Muscle layer of colon (tissue), 2 donors: ENCODE measurements around the gene SLC22A13.

Experiments
- H3K27ac ChIP-seq: one replicate; pipeline ENCODE4 v1.7.0; 2013; ENCODE audit warnings: low read depth, mild to moderate bottlenecking, low read length, moderate library complexity
- H3K27me3 ChIP-seq, 2 donors: one replicate each; pipeline ENCODE4 v1.7.0; 2013; ENCODE audit warnings: low read length in 2 of 2, mild to moderate bottlenecking in 2 of 2; ENCODE audit not compliant: insufficient read depth in 2 of 2, control insufficient read depth in 1 of 2
- H3K36me3 ChIP-seq: one replicate; pipeline ENCODE4 v1.7.0; 2013; ENCODE audit warnings: mild to moderate bottlenecking, low read length; ENCODE audit not compliant: insufficient read depth
- H3K4me1 ChIP-seq: one replicate; pipeline ENCODE4 v1.7.0; 2013; ENCODE audit warnings: mild to moderate bottlenecking, low read length; ENCODE audit not compliant: insufficient read depth
- H3K4me3 ChIP-seq, 2 donors: one replicate each; pipeline ENCODE4 v1.7.0; 2013; ENCODE audit warnings: low read length in 2 of 2, low read depth in 1 of 2, mild to moderate bottlenecking in 1 of 2, moderate library complexity in 1 of 2
- H3K9ac ChIP-seq: one replicate; pipeline ENCODE4 v1.7.0; 2013; ENCODE audit warnings: low read length
- H3K9me3 ChIP-seq: one replicate; pipeline ENCODE4 v1.7.0; 2013; ENCODE audit warnings: mild to moderate bottlenecking, low read length
- donor health status: abdominal sarcoma.
- donor health status: Adenocarcinoma of cecum.

SLC22A13 gene

GRCh38 chr3:38265604-38266307 is at the start of gene SLC22A13:
Gene SLC22A13, plus strand, starts transcription at chr3:38265812. Its CDS starts 49 bp downstream, at chr3:38265861.
- no peak within 1 kb of the TSS for H3K9ac ChIP-seq
- no peak within 1 kb of the TSS for H3K4me3 ChIP-seq
- H3K4me1 ChIP-seq = no peaks in the 10 kb centered on the region
- no peaks in the 10 kb centered on the region for H3K9me3 ChIP-seq
- H3K27me3 ChIP-seq = no peaks in the 10 kb centered on the region
- H3K36me3 ChIP-seq = no peaks in the 10 kb centered on the region
- H3K27ac ChIP-seq = no peak within 1 kb of the TSS

GRCh38 chr3:38219609-38220197 is 45.9 kb upstream of the SLC22A13 start:
- Histone ChIP-seq H3K9ac (no peak overlapping the region), H3K27ac (no peak overlapping the region), H3K36me3 (peaks cover 20% of the 10 kb centered on the region), H3K9me3 (no peaks in the 10 kb centered on the region), H3K27me3 (no peaks in the 10 kb centered on the region), H3K4me1 (no peaks in the 10 kb centered on the region), H3K4me3 (no peak overlapping the region)

- H3K27me3 ChIP-seq = no peaks in the 10 kb centered on the region
- peaks cover 20% of the 10 kb centered on the region for H3K36me3 ChIP-seq
- no peak overlapping the region for H3K9ac ChIP-seq
- no peaks in the 10 kb centered on the region for H3K4me1 ChIP-seq
- H3K4me3 ChIP-seq = no peak overlapping the region
- H3K9me3 ChIP-seq = no peaks in the 10 kb centered on the region
- H3K27ac ChIP-seq = no peak overlapping the region
Observed at GRCh38 chr3:38221005-38221404, 44.6 kb upstream of the SLC22A13 start.

DNA sequence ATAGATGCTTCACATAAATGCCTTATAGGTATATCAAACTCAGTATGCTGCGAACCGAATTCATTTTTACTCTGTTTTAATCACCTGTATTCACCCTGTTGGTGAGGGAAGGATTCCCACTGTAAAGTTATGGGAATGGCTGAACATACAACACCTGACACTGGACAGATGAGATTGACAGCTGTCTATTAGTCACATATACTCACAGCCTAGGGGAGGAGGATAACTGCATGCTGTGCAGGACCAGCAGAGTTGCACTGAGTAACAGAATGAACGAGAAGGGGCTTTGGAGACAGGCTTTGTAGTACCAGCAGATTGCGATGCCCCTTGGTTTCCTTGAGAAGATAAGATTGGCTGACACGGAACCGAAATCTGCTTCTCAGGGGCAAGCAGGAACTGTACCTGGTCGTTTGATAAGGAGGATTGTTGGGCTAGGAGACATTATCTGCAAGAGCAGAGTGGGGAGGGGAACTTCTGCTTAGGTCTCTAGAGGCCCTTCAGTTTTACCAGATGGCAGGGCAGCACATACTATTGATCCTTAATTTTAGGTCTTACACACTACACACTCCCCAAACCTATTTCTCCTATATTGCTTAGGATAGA is 43.5 kb upstream of the SLC22A13 start:
- Histone ChIP-seq H3K27me3 (no peaks in the 10 kb centered on the region), H3K9ac (no peak overlapping the region), H3K4me1 (no peaks in the 10 kb centered on the region), H3K27ac (no peak overlapping the region), H3K36me3 (peaks cover 16% of the 10 kb centered on the region), H3K9me3 (no peaks in the 10 kb centered on the region), H3K4me3 (no peak overlapping the region)

DNA sequence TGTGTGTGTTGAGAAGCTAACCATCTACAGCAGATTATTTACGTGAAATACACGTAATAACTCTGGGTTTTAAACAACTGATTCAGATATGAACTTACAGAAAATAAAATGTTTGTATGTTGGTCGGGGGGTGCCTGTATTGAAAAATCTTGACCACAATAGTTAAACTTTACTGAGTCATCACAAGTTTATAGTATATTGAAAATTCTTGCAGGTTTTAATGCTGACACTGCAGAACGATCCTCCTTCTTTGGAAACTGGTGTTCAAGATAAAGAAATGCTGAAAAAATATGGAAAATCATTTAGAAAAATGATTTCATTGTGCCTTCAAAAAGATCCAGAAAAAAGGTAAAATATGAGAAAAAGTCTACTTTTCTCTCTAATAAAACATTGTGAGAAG is 41.3 kb upstream of the SLC22A13 start:
- no peak overlapping the region for H3K27ac ChIP-seq
- H3K4me1 ChIP-seq = no peaks in the 10 kb centered on the region
- H3K9me3 ChIP-seq = no peaks in the 10 kb centered on the region
- H3K27me3 ChIP-seq = no peaks in the 10 kb centered on the region
- H3K36me3 ChIP-seq = peaks cover 14% of the 10 kb centered on the region
- H3K4me3 ChIP-seq = no peak overlapping the region
- no peak overlapping the region for H3K9ac ChIP-seq

GRCh38 chr3:38226273-38226672 is 39.3 kb upstream of the SLC22A13 start:
- Histone ChIP-seq H3K9me3 (no peaks in the 10 kb centered on the region), H3K27me3 (no peaks in the 10 kb centered on the region), H3K27ac (no peak overlapping the region), H3K4me1 (no peaks in the 10 kb centered on the region), H3K9ac (no peak overlapping the region), H3K4me3 (no peak overlapping the region), H3K36me3 (peaks cover 29% of the 10 kb centered on the region)

- Histone ChIP-seq H3K4me1 (no peaks in the 10 kb centered on the region), H3K27me3 (no peaks in the 10 kb centered on the region), H3K36me3 (peaks cover 23% of the 10 kb centered on the region), H3K4me3 (no peak overlapping the region), H3K27ac (no peak overlapping the region), H3K9ac (no peak overlapping the region), H3K9me3 (no peaks in the 10 kb centered on the region)
Observed at GRCh38 chr3:38227989-38228388, 37.6 kb upstream of the SLC22A13 start.

DNA sequence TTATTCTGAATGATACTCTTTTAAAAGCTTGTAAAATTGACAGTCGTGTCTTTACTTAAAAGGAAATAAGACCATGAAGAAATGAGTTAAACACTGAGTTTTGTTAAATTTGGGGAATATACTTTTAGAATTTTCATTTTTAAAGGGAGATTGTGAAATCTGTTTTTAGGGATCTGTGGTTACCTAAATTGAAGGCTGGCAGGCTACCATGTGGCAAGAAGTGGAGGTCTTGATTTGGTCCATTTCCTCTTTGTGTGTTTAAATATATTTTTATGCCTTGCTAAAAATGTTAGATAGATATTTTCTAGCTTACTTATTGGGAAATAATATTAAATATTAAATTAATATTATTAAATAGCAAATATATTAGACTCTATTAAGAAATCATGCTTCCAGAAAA is 36.6 kb upstream of the SLC22A13 start:
- Histone ChIP-seq H3K27ac (no peak overlapping the region), H3K9ac (no peak overlapping the region), H3K9me3 (no peaks in the 10 kb centered on the region), H3K27me3 (no peaks in the 10 kb centered on the region), H3K4me1 (no peaks in the 10 kb centered on the region), H3K36me3 (peaks cover 19% of the 10 kb centered on the region), H3K4me3 (no peak overlapping the region)

DNA sequence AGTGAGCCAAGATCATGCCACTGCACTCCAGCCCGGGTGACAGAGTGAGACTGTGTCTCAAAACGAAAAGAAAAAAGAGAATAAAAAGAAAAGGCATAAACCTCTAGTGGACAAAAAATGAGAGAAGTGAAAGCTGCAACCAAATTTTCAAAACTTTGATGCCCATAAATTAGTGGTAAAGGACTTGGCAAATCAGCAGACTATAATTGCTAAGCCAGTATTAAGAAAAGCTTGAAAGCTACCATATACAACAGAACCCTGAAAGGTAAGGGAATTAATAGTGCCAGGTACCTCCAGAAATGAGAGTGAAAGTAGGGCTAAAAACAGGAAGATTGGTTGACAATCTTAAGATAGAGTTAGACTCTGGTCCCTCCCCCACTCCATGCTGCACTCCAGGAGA is 32.9 kb upstream of the SLC22A13 start:
- Histone ChIP-seq H3K27ac (no peak overlapping the region), H3K4me3 (no peak overlapping the region), H3K4me1 (no peaks in the 10 kb centered on the region), H3K9me3 (no peaks in the 10 kb centered on the region), H3K36me3 (peaks cover 25% of the 10 kb centered on the region), H3K9ac (no peak overlapping the region), H3K27me3 (no peaks in the 10 kb centered on the region)

DNA sequence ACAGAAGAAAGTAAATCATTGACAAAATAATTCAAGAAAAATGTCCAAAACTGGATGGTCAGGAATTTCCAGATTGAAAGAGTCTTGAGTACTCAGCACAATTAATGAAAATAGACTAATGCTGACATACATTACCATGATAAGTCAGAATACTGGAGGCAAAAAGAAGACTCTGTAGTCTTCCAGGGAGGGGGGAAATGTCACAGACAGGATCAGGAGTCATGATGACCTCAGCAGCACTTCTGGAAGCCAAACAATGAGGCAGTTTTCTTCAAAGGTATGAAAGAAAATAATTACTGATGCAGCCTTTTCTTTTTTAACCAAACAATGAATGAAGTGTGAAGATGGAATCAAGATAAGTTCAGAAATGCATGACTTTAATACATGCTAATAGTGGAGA is 30.1 kb upstream of the SLC22A13 start:
- no peak overlapping the region for H3K9ac ChIP-seq
- peaks cover 33% of the 10 kb centered on the region for H3K36me3 ChIP-seq
- H3K27me3 ChIP-seq = no peaks in the 10 kb centered on the region
- no peak overlapping the region for H3K4me3 ChIP-seq
- no peaks in the 10 kb centered on the region for H3K9me3 ChIP-seq
- no peaks in the 10 kb centered on the region for H3K4me1 ChIP-seq
- no peak overlapping the region for H3K27ac ChIP-seq

DNA sequence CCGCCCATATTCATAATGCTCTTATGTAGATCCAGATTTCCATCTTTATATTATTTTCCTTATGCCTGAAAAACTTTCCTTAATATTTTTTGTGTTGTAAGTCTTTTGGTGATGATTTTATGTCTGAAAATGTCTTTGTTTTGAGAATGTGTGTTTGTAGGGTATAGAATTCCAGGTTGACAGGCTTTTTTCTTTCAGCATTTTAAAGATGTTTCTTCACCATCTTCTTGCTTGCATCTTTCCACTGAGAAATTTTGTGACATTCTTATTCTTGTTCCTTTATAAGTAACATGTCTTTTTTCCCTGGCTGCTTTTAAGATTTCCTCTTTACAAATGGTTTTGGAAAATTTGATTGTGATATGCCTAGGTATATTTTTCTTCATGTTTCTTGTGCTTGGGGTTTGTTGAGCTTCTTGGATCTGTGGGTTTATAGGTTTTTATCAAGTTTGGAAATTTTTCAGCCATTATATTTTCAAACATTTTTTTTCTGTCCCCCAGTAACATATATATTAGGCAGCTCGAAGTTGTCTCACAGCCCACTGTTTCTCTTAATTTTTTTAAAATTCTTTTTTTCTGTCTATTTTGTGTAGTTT is 27.1 kb upstream of the SLC22A13 start:
- no peaks in the 10 kb centered on the region for H3K4me1 ChIP-seq
- H3K9me3 ChIP-seq = no peaks in the 10 kb centered on the region
- H3K36me3 ChIP-seq = peaks cover 24% of the 10 kb centered on the region
- H3K4me3 ChIP-seq = no peak overlapping the region
- no peak overlapping the region for H3K27ac ChIP-seq
- no peak overlapping the region for H3K9ac ChIP-seq
- H3K27me3 ChIP-seq = no peaks in the 10 kb centered on the region
